WTC11 (cell line): Measurements from ENCODE around the gene ABCA13. TPM values are rescaled to one million over a fixed set of nuclear protein-coding genes. Genes with fewer than 3 reads are reported as not detected.

Experiments used
- ATAC-seq: fragments of 200-7000 bp; cut with Tn5 transposase; 2 replicates; pipeline ENCODE4 v1.10.0; 2021; ENCODE audit warnings: mild to moderate bottlenecking, moderate library complexity
- CTCF ChIA-PET: fragments of 300-600 bp; sonication (Branson Sonifier 250); formaldehyde crosslinking; loops from one replicate; lab custom pipeline; 2021; ENCODE audit warnings: antibody characterized with exemption; lab: Charles Lee
- POLR2A ChIA-PET: fragments of 350-600 bp; sonication (Branson Sonifier 250); formaldehyde crosslinking; loops from one replicate; lab custom pipeline; 2021; ENCODE audit warnings: antibody characterized with exemption; lab: Charles Lee
- DNase-seq: peaks from one replicate; pipeline ENCODE4 v3.0.0; 2021; ENCODE audit warnings: low spot score
- H3K27ac Mint-ChIP-seq: 2 replicates; pipeline ENCODE4 v1.8.0; 2021; ENCODE audit warnings: mixed read lengths
- H3K27me3 Mint-ChIP-seq: 2 replicates; pipeline ENCODE4 v1.8.0; 2021; ENCODE audit warnings: low read depth, mild to moderate bottlenecking, moderate library complexity, mixed read lengths
- H3K36me3 Mint-ChIP-seq: 2 replicates; pipeline ENCODE4 v1.8.0; 2021; ENCODE audit warnings: mixed read lengths
- H3K4me1 Mint-ChIP-seq: 2 replicates; pipeline ENCODE4 v1.8.0; 2022; ENCODE audit warnings: mixed read lengths
- H3K4me3 Mint-ChIP-seq: 2 replicates; pipeline ENCODE4 v1.8.0; 2021; ENCODE audit warnings: mild to moderate bottlenecking, moderate library complexity, mixed read lengths
- H3K9me3 Mint-ChIP-seq: 2 replicates; pipeline ENCODE4 v1.8.0; 2021; ENCODE audit warnings: mixed read lengths
- ATF2 ChIP-seq: sonication (generic); formaldehyde crosslinking; IDR thresholded peaks from 2 replicates; pipeline ENCODE4 v1.8.1; 2022; ENCODE audit warnings: low read depth, missing genetic modification reagents, borderline replicate concordance
- ATF3 ChIP-seq: sonication (generic); formaldehyde crosslinking; conservative IDR thresholded peaks from 2 replicates; pipeline ENCODE4 v1.8.1; 2022; ENCODE audit warnings: mild to moderate bottlenecking, missing genetic modification reagents
- CDX4 ChIP-seq: fragments of 250-450 bp; sonication (Bioruptor Pico); IDR thresholded peaks from 2 replicates; pipeline ENCODE4 v1.9.0; 2021; ENCODE audit warnings: moderate library complexity, mild to moderate bottlenecking, inconsistent platforms, borderline replicate concordance
- ESRRA ChIP-seq: sonication (generic); formaldehyde crosslinking; IDR thresholded peaks from 2 replicates; pipeline ENCODE4 v1.8.1; 2022; ENCODE audit warnings: mild to moderate bottlenecking, missing genetic modification reagents, borderline replicate concordance
- GABPB1 ChIP-seq: sonication (generic); formaldehyde crosslinking; IDR thresholded peaks from 2 replicates; pipeline ENCODE4 v1.8.1; 2023; ENCODE audit warnings: mild to moderate bottlenecking, missing genetic modification reagents
- GRHL2 ChIP-seq: fragments of 250-450 bp; sonication (Bioruptor Pico); IDR thresholded peaks from 2 replicates; pipeline ENCODE4 v1.8.0; 2022; ENCODE audit warnings: mild to moderate bottlenecking, moderate library complexity; ENCODE audit not compliant: insufficient replicate concordance, severe bottlenecking
- IRF2 ChIP-seq: sonication (generic); formaldehyde crosslinking; IDR thresholded peaks from 2 replicates; pipeline ENCODE4 v1.8.0; 2022; ENCODE audit warnings: low read depth, missing genetic modification reagents, borderline replicate concordance
- JAZF1 ChIP-seq: fragments of 250-450 bp; sonication (Bioruptor Pico); IDR thresholded peaks from 2 replicates; pipeline ENCODE4 v1.9.0; 2021; ENCODE audit warnings: moderate library complexity, mild to moderate bottlenecking, inconsistent platforms
- JUN ChIP-seq: sonication (generic); formaldehyde crosslinking; IDR thresholded peaks from 2 replicates; pipeline ENCODE4 v1.8.0; 2023; ENCODE audit warnings: mild to moderate bottlenecking, missing genetic modification reagents
- KAT7 ChIP-seq: sonication (generic); formaldehyde crosslinking; IDR thresholded peaks from 2 replicates; pipeline ENCODE4 v1.8.1; 2023; ENCODE audit warnings: missing genetic modification reagents, mild to moderate bottlenecking, borderline replicate concordance
- MLX ChIP-seq: sonication (generic); formaldehyde crosslinking; IDR thresholded peaks from 2 replicates; pipeline ENCODE4 v1.8.1; 2023; ENCODE audit warnings: mild to moderate bottlenecking, missing genetic modification reagents, moderate library complexity
- MYBL2 ChIP-seq: sonication (generic); formaldehyde crosslinking; IDR thresholded peaks from 2 replicates; pipeline ENCODE4 v1.8.1; 2023; ENCODE audit warnings: mild to moderate bottlenecking, moderate library complexity, missing genetic modification reagents
- NR1H2 ChIP-seq: sonication (generic); formaldehyde crosslinking; IDR thresholded peaks from 2 replicates; pipeline ENCODE4 v1.9.0; 2021; ENCODE audit warnings: mild to moderate bottlenecking, moderate library complexity, missing genetic modification reagents
- OVOL2 ChIP-seq: fragments of 250-450 bp; sonication (Bioruptor Pico); IDR thresholded peaks from 2 replicates; pipeline ENCODE4 v1.9.0; 2021; ENCODE audit warnings: mild to moderate bottlenecking, borderline replicate concordance
- PRDM15 ChIP-seq: sonication (generic); formaldehyde crosslinking; IDR thresholded peaks from 2 replicates; pipeline ENCODE4 v1.8.0; 2022; ENCODE audit warnings: missing genetic modification reagents
- RORB ChIP-seq: fragments of 250-450 bp; sonication (Bioruptor Pico); IDR thresholded peaks from 2 replicates; pipeline ENCODE4 v1.9.0; 2021; ENCODE audit warnings: mild to moderate bottlenecking
- TEAD4 ChIP-seq: sonication (generic); formaldehyde crosslinking; IDR thresholded peaks from 2 replicates; pipeline ENCODE4 v1.8.0; 2022; ENCODE audit warnings: mild to moderate bottlenecking, missing genetic modification reagents
- ZBTB21 ChIP-seq: sonication (generic); formaldehyde crosslinking; IDR thresholded peaks from 2 replicates; pipeline ENCODE4 v1.8.1; 2023; ENCODE audit warnings: mild to moderate bottlenecking, missing genetic modification reagents, borderline replicate concordance
- ZNF317 ChIP-seq: sonication (generic); formaldehyde crosslinking; IDR thresholded peaks from 2 replicates; pipeline ENCODE4 v1.8.1; 2023; ENCODE audit warnings: low read depth, mild to moderate bottlenecking, moderate library complexity, missing genetic modification reagents, borderline replicate concordance
- ZNF416 ChIP-seq: fragments of 250-450 bp; sonication (Bioruptor Pico); IDR thresholded peaks from 2 replicates; pipeline ENCODE4 v1.9.0; 2021; ENCODE audit warnings: mild to moderate bottlenecking, inconsistent platforms
- ZNF425 ChIP-seq: fragments of 250-450 bp; sonication (Bioruptor Pico); conservative IDR thresholded peaks from 2 replicates; pipeline ENCODE4 v1.9.0; 2021; ENCODE audit warnings: mild to moderate bottlenecking
- ZNF512 ChIP-seq: sonication (generic); formaldehyde crosslinking; IDR thresholded peaks from 2 replicates; pipeline ENCODE4 v1.8.1; 2022; ENCODE audit warnings: missing genetic modification reagents, borderline replicate concordance
- ZSCAN18 ChIP-seq: fragments of 250-450 bp; sonication (Bioruptor Pico); IDR thresholded peaks from 2 replicates; pipeline ENCODE4 v2.1.2; 2022; ENCODE audit warnings: mild to moderate bottlenecking, moderate library complexity
- total RNA-seq: library from RNA; stranded (reverse); gene quantifications from 3 replicates; pipeline ENCODE4 v1.2.3, GENCODE V29; 2021

ABCA13 gene
- total RNA-seq, 1 experiment from 2014 or later, result 0.04 TPM

- TF ChIP-seq CDX4 (CRISPR knock-in tag) (no peak), KAT7 (CRISPR knock-in tag) (no peak), ATF2 (no peak), ZNF416 (CRISPR knock-in tag) (no peak), ZNF317 (CRISPR knock-in tag) (no peak)
Observed at GRCh38 chr7:48242846-48243245, 71.6 kb downstream of the ABCA13 start (continued).

- DNase-seq (no peak), ATAC-seq (no peak)
- CTCF ChIA-PET, result no interaction called here
- Mint-ChIP-seq H3K36me3 (no peaks in the 10 kb centered on the region), H3K4me3 (no peak overlapping the region), H3K4me1 (peaks cover 3% of the 10 kb centered on the region; the same call in 1 of the 2 replicates), H3K27ac (no peak overlapping the region), H3K9me3 (peaks cover 6% of the 10 kb centered on the region; the same call in 1 of the 2 replicates), H3K27me3 (no peaks in the 10 kb centered on the region)
- POLR2A ChIA-PET, result no interaction called here
- TF ChIP-seq GRHL2 (CRISPR knock-in tag) (no peak), ATF3 (CRISPR knock-in tag) (no peak), MYBL2 (no peak), CDX4 (CRISPR knock-in tag) (no peak), ZBTB21 (CRISPR knock-in tag) (no peak), JAZF1 (CRISPR knock-in tag) (no peak), TEAD4 (CRISPR knock-in tag) (no peak), OVOL2 (CRISPR knock-in tag) (no peak), ESRRA (CRISPR knock-in tag) (no peak), ZNF425 (CRISPR knock-in tag) (no peak), NR1H2 (CRISPR knock-in tag) (no peak), PRDM15 (CRISPR knock-in tag) (no peak), GABPB1 (no peak), JUN (no peak), IRF2 (CRISPR knock-in tag) (no peak), ZSCAN18 (CRISPR knock-in tag) (no peak), MLX (CRISPR knock-in tag) (no peak), ZNF512 (CRISPR knock-in tag) (no peak), RORB (CRISPR knock-in tag) (no peak)
Observed at GRCh38 chr7:48244864-48245271, 73.6 kb downstream of the ABCA13 start.
